Inflammatory macrophage treated with lipopolysaccharide for 1 hour (primary cell): ENCODE data around the gene GCH1.
"Not testable (repeated sequence)": the region's sequence is repeated elsewhere in the genome, so short reads cannot be mapped to it uniquely, and the experiment has no call there.

ENCODE experiments used
- DNase-seq, 2 donors: peaks; one replicate each; pipeline ENCODE4 v3.0.0-alpha.2; 2020 to 2022

The GCH1 gene

DNA sequence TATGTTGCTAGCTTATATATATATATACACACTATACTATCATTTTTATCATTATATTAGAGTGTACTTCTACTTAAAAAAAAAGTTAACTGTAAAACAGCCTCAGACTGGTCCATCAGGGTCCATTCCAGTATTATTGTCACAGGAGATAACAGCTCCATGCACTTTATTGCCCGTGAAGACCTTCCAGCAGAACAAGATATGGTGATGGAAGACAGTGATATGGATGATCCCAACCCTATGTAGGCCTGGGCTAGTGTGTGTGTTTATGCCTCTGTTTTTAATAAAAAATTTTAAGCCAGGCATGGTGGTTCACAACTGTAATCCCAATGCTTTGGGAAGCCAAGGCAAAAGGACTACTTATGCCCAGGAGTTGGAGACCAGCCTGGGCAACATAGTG lies 86.2 kb downstream of the GCH1 start:
- DNase-seq, result no peak

- DNase-seq, result no peak
These were observed 87.1 kb downstream of the GCH1 start for GRCh38 chr14:54815515-54815914.

- DNase-seq, result no peak
These were observed 87.6 kb downstream of the GCH1 start for GRCh38 chr14:54815016-54815415.

GRCh38 chr14:54814076-54814475 lies 88.5 kb downstream of the GCH1 start:
- no peak for DNase-seq

GRCh38 chr14:54813081-54813480 lies 89.5 kb downstream of the GCH1 start:
- peak in 1 of 2 donors; percentile 38 for DNase-seq

GRCh38 chr14:54812617-54813016 lies 90.0 kb downstream of the GCH1 start:
- DNase-seq, result no peak

GRCh38 chr14:54809767-54810166 lies 92.9 kb downstream of the GCH1 start:
- no peak for DNase-seq

GRCh38 chr14:54808326-54809161 lies 94.1 kb downstream of the GCH1 start:
- DNase-seq, result no peak

DNA sequence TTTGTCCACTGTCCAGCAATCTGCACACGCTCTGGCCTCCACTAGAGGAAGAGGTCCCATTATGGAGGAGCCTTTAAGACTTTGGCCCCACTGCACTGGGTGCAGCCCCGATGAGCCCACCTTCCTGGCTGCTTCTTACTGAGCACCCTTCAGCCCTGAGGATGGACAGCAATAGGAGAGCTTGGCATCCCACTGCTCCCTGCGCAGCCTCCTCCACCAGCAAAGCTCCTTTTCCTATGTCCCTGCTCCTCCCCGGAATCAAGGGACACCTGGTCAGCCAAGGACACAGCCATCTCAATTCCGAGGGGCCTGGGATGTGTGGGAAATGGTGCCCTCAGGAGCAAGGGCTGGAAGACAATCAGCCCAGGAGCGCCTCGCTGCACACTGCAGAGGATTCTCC lies 94.7 kb downstream of the GCH1 start:
- DNase-seq, result no peak

DNA sequence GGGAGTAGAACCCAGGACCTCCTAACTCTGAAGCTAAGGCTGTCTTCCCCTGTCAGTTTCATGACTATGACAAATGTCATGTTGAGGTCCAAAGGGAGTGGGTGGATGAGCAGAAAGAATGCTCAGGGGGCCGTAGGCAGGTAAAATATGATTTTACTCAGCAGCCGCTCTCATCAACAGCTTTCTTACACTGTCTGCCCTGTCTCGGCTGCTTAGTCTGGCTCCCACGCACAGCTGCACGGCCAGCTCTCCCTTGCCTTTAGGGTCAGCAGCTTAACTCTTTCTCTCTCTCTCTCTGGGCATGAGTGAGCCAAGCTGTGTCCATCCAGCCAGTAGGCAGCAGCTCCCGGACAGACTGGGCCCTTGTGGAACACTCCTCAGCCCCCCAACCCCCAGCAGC lies 95.2 kb downstream of the GCH1 start:
- DNase-seq, result no peak

- DNase-seq, result no peak
These were observed 96.0 kb downstream of the GCH1 start for GRCh38 chr14:54806616-54807015.

DNA sequence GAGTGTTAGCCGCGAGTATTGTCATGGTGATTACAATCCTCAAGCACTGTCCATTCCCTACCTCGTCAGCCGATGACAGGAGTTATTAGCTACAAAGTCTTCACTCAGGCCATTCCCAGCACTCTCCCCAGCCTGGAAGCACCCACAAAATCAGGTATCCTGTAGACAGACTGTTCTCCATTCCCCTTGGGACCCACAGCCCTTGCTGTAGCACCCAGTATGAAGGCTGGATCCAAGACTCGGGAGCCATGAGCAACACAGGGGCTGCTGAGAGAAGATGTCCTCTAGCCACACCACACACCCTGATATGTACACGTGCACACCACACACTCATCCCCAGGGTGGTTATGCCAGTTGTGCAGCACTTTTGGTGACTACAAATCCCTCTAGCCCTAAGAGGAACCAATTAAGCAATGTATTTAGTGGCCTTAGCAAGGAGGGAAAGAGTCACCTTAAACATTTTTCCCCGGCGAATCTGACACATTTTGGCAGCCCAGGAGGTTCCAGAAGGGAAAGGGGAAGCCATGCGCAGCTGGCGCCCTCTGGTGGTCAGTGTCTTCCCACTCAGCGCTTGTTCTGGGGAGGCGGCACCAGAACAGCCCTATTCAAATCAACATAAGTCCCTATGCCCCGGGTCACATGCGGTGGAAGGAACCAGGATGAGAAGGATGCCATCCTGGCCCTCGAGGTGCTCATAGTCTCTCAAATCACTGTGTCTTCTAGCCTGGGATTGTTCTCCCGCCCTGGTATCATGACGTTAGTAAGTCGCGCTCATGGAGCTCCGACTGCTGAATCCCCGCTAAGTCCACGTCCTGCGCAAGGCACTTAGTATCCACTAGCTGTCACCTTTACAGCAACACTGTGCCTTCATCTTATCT lies 96.9 kb downstream of the GCH1 start:
- peak; percentile 71 to 95 for DNase-seq

- no peak for DNase-seq
These were observed 97.6 kb downstream of the GCH1 start for GRCh38 chr14:54805070-54805444.

DNA sequence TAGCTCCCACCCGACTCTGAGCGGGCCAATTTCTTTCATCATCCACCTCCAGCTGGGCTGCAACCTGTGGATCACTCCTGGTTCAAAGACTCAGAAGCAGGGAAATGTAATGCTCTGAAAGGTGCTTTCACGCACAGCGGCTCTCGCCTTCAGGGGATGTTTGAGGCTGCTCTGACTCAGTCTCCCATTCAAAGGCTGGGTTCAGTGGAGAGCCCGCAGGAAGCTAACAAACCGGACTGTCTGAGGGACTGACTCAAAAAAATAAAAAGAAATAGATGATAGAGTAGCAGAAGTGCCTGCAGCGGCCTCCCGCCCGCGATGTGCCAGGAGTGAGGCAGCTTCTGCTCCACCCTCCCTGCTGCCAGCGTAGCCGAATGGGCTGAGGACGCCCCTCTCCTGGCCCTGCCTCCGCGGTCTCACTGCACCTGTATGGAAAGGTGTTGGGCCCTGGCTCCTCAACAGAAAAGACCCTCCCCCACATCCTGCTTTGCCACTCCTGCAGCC lies 98.0 kb downstream of the GCH1 start:
- DNase-seq, result no peak

DNA sequence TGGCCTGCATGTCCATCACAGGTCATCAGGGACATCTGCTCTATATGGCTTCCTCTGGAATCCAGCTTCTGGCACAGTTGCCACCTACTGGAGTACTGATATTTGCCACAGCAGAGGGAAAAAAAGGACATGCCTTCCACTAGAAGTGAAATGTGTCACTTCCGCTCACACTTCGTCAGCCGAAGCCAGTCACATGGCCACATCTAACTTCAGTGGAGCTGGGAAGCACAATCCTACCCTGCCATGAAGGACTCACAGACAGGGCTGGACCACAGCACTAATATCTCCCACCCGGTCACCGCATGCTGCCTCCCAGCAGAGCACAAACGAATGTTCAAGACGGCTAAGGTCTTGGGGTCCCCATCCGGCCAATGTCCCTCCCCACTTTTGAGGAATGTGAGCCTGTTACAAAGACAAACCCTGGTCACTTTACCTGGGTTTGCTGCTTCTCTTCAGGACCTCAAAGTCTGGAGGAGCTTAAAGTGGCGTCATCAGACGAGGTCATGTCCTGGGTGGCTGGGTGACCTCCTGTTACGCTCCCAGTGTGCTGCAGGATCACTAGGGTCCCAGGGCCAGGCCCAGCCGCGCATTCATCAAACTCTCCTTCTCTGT lies 98.6 kb downstream of the GCH1 start:
- DNase-seq, result no peak

GRCh38 chr14:54803396-54803795 lies 99.2 kb downstream of the GCH1 start:
- no peak for DNase-seq

- DNase-seq, result not testable (repeated sequence)
These were observed 101.1 kb downstream of the GCH1 start for GRCh38 chr14:54801482-54801881.

GRCh38 chr14:54798465-54799124 lies 104.0 kb downstream of the GCH1 start:
- no peak for DNase-seq

- DNase-seq, result no peak
These were observed 104.6 kb downstream of the GCH1 start for GRCh38 chr14:54797986-54798385.

GRCh38 chr14:54797556-54797955 lies 105.1 kb downstream of the GCH1 start:
- no peak for DNase-seq

DNA sequence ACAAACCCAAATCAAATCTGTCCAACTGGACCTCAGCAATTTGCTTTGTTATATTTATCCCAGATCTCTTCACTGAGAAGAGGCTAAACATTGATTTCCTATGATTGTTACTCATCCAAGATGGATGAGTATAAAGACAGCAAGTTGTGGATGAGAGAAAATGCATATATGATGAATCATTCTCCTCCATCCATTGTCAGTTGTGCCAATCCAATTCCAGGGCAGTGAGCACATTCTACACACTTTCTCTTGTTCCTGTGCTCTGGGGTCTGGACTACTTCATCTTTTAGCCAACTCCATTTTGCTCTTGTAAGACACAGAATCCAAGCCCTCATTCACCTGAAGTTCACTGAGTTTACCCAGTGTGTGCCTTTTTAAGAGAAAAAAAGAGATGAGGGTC lies 105.7 kb downstream of the GCH1 start:
- DNase-seq, result no peak

DNA sequence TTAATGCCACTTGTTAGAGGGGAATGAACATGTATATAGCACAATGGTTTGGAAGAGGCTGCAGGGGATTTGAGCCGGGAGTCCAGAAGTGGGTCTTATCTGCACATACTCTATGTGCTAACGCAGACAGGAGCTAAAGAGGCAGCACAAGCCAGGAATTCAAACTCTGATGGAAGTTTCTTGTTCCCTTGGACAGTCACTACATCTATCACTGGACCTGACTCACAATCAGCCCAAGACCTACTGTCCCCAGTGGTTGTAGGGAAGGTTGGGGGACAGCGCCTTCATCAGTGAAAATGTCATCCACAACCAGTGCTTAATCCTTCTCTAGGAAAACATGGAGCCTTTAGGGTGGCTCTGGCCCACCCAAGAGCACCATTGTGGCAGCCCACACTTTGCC lies 107.8 kb downstream of the GCH1 start:
- DNase-seq, result no peak

DNA sequence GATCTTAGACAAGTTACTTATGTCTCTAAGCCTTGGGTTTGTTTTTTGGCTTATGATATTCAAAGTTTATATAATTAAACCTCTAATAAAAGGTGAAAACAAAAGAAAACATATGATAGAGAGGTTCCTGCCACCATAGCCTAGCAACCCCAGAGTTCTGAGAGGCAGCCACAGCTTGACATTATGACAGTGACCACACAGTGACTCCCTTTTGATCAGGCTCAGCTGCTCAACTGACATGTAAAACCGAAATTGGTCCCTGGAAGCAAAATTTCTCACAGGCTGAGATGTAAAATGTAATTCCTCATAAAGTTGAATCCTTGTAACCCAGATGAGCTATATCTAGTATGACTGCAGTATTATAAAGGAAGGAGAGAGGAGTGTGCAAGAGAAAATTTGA lies 108.5 kb downstream of the GCH1 start:
- DNase-seq, result no peak
